HG03064 (cell line): ENCODE measurements around the gene HMGN5.

ENCODE experiments used
- ATAC-seq: cut with Tn5 transposase; IDR thresholded peaks from one replicate; pipeline ENCODE4 v1.9.1; 2021; ENCODE audit warnings: low read depth; ENCODE audit not compliant: unreplicated experiment

The HMGN5 gene, protein sequence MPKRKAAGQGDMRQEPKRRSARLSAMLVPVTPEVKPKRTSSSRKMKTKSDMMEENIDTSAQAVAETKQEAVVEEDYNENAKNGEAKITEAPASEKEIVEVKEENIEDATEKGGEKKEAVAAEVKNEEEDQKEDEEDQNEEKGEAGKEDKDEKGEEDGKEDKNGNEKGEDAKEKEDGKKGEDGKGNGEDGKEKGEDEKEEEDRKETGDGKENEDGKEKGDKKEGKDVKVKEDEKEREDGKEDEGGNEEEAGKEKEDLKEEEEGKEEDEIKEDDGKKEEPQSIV

DNA sequence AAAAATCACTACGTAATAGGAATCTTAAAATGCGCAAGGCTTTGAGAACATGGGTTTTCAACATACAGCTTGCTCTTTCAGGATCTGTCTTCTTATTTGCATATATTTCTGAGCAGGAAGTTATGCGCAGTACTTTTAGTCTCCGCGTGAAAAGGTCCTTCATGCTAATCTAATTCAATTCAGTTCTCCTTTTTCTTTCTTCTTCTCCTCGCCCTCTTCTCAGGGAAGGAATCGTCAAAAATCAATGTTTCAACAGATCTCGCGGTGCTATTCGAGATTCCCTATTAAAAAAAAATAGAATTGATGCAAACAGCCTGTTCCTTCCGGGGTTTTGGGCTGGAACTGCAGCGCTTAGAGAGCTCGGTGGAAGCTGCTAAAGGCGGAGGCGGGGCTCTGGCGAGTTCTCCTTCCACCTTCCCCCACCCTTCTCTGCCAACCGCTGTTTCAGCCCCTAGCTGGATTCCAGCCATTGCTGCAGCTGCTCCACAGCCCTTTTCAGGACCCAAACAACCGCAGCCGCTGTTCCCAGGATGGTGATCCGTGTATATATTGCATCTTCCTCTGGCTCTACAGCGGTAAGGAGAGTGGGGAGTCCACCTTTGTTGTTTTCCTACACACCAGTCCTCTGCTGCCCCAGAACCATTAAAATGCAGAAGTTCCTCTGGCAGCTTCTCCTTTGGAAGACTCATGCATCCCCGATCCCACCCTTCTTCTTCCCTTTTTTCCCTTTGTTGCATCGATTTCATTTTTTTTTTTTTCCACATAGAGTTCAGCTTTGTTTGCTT is at the start of gene HMGN5, which contains the start of gene SH3BGRL:
Gene HMGN5, minus strand, starts transcription at position 243 of the 785 bp plus-strand sequence. CDS start 80,364 bp downstream, outside the sequence.
Gene SH3BGRL, plus strand, starts transcription at position 432 of the 785 bp plus-strand sequence. Its CDS starts 99 bp downstream, at position 531.
- ATAC-seq, result peak; percentile 96

DNA sequence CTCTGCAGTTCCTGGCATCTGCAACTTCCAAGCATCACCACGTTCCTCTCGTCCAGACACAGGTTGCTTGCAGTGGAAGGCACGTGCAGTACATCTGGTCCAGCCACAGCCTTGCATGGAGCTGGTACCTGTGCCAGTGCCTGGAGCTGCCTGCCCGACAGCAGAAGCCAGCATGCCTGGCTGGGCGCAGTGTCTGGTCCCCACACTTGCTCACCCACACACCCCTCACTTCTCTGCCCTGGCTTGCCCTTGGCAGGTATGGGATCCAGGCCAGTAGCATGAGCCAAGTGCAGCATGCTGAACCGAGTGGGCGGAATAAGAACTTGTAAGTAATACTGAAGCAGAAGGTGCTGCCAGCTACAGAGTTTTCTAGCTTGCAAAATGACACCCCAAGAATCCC is 40.0 kb upstream of the HMGN5 start:
- no peak for ATAC-seq

DNA sequence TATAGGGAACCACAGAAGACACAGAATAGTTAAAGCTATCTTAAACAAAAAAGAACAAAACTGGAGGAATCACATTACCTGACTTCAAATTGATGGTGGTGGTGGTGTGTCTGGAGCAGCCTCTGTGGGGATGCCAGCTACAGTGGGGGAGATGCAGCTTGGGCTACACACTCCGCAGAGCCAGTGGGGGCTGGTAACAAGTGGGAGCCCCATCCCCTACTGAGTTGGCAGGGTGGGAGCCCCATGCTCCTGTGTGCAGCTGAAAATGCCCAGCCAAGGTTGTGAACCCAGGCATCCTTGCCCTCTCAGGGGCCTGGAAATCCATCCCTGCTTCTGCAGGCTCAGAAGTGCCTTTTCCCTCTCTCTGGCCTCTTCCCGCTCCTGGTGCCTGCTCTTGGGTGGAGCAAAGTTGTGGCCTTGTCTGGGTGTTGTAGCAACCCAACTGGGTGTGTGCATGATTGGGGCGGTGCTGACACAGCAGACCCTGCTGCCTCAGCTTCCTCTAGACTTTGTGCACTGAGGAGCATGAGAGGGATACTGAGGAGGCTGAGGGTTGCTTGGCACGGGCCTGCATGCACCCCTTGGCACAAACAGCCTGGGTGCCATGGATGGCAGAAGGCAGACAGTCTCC is 39.1 kb upstream of the HMGN5 start:
- no peak for ATAC-seq

DNA sequence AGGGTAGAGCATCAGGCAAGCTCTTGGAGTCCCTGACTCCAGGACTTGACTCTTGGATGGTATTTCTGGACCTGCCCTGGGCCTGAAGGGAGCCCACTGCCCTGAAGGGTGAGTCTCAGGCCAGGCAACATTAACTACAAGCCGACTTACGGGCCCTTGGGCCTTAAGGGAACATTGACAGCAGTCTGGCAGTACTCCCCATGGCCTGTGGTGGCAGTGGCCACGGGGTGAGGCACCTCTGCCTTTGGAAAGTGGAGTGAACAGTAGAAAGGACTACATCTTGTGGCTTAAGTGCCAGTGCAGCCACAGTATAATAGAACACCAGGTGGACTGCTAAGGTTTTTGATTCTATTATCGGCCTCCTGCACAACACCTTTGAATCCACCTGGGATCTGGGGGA is 36.5 kb upstream of the HMGN5 start:
- ATAC-seq, result no peak

DNA sequence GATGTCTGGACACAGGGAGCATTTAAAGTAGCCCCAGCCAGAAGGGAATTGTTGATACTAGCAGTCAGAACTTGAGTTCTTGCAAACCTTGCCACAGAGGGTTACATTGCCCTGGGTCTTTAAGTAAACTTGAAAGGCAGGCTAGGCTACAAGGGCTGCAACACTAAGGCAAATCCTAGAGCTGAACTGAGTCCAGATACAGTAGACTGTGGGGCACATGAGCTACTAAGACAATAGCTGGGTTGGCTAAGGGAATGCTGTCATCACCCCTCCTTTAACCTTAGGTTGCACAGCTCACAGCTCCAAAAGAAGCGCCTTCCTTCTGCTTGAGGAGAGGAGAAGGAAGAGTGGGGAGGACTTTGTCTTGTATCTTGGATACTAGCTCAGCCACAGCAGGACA is 35.8 kb upstream of the HMGN5 start:
- no peak for ATAC-seq

DNA sequence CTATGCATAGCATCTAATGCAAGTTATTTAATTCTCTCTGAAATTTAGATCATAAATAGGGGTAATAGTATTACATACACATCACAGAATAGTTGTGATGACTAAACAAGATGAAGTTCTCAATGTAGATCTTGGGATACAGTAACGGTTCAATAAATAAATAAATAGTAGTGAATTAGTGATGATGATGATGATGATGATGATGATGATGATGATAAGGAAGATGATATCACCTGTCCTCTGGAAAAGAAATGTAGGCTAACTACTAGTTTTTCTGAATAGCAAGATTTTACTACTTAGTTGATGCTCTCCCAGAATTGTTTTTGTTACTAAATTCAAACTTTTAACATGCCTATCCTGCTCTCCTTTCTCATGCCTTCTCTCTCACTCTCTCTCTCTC is 30.5 kb upstream of the HMGN5 start:
- no peak for ATAC-seq

DNA sequence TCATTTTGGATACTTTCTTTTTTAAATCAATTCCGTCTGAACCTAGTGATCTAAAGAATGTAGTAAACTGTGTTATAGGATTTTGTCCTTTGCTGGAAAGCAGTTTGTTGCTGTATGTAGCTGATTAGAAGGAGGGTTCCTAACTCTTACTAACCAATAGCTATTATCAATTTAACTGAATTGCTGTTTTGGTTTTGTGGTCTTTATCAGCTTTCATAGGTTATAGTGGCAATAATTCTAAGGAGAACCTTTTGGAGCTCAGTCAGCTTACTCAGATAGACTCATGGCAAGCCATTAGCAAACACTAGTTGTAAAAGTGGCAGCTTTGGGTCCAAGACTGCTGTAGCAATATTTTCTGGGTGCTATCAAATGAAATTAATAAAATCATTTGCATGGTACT is 29.8 kb upstream of the HMGN5 start:
- ATAC-seq, result no peak

DNA sequence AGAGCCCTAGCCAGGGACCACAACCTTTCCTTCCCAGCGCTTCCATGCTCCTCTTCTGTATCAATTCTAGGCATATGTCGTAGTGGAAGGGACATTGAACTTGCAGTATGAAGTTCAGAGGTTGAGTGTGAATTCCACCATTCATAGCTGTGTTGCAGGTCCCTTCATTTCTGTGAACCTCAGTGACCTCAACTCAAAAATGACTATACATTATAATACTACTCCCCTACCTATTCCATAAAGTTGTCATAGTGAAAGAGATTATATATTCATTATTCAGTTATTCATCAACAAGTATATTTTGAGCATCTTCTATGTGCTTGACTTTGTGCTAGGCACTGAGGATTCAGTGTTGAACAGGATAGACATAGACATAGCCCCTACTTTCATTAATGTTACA is 28.2 kb upstream of the HMGN5 start:
- ATAC-seq, result no peak

DNA sequence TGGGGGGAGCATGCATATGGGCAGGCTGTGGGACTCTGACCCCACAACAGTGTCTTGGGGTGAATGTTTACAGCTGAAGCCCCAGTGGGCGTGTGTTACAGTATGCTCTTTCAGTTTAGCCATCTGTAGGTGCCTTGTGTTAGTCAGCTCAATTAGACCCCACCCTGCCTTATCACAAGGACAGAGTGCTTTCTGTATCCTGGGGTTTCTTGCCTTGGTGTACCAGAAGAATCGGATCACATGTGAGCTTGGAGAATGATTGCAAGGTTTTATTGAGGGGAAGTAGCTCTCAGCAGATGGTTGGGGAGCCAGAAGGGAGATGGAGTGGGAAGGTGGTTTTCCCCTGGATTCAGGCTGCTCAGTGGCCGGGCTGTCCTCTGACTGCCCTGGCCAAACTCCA is 27.5 kb upstream of the HMGN5 start:
- ATAC-seq, result no peak

DNA sequence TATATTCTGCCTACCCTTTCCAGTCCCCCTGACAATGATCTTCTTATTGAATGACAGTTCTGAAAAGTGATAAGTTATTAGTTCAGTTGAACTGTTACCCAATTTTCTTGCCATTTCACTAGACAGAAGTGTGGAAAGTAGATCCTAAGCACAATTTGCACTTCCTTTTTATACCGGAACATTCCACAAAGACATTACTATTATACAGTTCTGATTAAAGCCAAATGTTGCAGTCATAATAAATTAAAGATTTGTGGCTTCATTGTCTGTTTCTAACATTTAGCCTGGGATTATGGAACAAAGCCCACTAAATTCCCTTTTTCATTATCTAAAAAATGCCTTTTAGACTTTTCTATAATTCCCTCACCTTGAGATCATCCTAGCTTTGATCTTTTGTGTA is 14.0 kb upstream of the HMGN5 start:
- no peak for ATAC-seq

DNA sequence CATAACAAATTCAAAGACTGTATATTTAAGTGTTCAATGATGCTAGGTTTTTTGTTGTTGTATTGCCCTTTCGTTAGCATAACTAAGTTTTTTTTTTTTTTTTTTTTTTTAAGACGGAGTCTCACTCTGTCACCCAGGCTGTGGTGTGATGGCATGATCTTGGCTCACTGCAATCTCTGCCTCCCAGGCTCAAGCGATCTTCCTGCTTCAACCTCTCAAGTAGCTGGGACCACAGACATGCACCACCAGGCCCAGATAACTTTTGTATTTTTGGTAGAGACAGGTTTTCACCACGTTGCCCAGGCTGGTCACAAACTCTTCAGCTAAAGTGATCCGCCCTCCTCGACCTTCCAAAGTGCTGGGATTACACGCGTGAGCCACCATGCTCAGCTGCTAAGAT is 7.2 kb upstream of the HMGN5 start:
- no peak for ATAC-seq

DNA sequence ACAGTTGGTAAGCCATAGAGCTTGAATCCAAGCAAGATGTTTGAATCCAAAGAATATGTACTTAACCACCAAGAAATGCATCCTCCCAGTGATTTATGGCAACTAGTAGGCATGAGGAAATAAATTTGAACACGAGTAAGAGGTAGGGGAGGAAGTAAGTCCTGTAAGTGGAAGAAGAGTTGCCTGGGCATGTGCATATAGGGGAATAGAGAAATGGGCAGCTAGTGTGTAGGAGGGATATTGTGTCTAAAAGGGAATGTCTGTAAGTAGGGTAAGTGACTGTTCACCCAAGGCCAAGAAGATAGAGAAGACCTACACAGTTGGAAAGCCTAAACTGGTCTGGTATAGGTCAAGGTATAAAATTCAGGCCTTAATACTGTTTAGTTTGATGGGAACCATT is 4.8 kb upstream of the HMGN5 start:
- ATAC-seq, result no peak

DNA sequence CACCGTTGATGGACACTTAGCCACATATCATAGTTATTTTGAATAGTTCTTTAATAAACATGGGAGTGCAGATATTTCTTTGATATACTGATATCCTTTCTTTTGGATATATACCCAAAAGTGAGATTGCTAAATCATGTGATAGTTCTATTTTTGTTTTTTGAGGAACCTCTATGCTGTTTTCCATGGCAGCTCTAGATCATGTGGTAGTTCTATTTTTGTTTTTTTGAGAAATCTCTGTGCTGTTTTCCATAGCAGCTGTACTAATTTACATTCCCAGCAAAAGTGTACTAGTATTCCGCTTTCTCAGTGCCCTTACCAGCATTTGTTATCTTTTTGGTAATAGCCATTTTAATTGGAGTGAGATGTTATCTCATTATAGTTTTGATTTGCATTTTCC is 3.8 kb upstream of the HMGN5 start:
- ATAC-seq, result no peak

DNA sequence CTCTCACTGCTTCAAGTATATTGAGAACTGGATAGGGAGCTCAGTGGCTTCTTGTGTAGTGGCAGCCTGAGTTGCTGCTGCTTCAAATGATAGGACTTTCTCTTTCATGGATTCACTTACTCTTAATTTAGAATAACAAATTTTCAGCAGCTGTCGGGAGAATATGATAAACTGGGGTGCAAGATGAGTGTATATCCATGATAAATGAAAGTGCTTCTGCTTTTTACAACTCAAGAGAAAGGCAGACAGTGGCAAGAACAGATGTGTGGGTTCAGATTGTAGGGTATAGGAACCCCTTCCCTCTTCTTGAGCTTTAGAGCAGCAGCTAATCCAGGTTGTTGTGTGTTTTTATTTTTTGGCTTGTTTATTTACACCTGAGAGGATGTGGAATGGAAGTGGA is 1.2 kb upstream of the HMGN5 start:
- no peak for ATAC-seq

DNA sequence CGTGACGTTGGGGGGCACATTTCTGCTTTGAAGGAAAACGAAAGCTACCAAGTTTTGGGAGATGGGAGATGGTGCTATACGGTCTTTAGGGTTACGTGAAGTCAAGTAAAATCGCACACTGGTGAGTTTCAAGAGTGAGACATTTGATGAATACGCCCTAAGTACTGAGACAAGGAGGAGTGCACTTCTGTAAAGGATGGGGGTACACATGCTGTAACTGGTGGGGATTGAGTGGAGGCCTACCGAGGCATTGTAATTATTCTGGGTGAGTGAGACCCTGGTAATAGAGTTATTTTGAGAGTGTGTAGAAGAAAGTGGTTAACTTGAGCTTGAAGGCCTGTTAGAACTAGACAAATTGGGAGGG is 725 bp upstream of the HMGN5 start:
- ATAC-seq, result no peak

DNA sequence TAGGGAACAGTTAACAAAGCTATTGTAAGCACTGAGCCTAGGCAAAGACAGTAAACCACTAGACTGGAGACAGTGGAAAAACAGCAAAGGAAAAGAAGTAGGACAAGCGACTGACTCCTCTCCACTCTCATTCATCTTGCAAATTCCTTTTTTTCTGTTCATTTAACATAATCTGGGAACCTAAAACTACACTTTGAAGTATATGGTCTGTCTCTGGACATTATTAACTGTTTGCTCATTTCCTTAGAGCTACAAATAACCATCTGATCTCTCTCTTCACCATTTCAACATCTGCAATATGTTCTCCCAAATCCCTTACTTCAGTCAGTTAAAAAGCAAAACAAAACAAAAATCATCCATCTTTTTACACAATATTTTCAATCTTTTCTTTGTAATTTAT is 642 bp downstream of the HMGN5 start:
- no peak for ATAC-seq

DNA sequence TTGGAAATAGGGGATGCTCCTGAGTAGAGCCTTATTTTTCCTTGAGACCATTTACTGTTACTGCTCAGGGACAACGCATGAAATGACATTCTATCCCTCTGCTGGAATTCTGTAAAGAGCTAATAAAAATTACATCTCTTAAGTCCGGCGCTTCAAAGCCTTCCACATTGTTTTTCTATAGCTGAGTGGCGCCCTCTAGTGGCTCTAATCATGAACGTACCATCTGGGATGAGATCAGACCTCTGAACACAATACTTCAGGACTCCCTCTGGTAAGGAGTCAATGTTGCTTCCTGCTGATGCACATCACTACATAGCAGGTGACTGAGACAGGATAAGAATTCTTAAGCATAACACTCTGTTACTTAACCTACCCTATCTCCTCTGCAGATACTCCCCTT is 6.0 kb downstream of the HMGN5 start:
- ATAC-seq, result peak; percentile 92

DNA sequence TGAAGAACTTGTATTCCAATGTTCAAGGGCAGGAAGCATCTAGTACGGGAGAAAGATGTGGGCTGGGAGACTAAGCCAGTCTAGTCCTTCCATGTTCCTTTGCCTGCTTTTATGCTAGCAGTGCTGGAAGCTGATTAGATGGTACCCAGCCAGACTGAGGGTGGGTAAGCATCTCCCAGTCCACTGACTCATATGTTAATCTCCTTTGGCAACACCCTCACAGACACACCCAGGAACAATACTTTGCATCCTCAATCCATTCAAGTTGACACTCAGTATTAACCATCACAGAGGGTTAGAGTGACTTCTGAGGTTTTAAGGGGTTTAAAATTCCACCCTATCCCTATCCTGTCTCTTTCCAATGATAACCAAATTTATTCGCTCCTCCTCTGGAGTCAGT is 6.5 kb downstream of the HMGN5 start:
- no peak for ATAC-seq

DNA sequence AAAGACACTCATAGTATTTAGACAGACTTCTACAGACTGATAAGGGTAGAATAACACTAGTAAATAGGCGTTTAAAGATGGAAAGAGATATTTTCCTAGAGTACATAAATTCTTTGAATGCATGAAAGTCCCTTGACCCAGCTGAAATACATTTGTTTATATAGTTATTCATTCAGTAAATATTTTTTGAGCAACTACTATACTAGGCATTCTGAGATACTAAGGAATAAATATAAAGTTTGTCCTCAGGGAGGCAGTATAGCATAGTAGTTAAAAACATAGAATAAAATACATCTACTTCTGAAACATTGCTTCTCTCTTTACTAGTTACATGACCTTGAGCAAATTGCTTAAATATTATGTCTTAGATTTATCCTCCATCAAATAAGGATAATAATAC is 27.4 kb downstream of the HMGN5 start:
- no peak for ATAC-seq

DNA sequence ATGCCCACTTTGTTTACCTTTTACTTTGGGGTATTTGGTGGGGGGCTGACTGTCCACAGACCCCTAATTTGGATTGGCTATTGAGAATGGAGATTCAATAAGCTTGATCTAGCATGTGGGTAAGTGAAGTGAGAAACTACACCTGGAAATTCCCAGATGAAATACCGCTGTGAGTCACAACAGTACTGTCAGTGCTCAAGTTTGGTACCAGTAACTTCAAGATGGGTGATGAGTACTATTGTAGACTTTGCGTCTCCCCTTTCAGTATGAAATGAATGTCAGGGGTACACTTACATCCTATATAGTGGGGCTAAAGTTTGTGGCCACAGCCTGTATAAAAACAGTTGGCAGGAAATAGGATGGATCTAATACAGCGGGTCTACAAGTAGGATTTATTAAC is 33.3 kb downstream of the HMGN5 start:
- no peak for ATAC-seq

DNA sequence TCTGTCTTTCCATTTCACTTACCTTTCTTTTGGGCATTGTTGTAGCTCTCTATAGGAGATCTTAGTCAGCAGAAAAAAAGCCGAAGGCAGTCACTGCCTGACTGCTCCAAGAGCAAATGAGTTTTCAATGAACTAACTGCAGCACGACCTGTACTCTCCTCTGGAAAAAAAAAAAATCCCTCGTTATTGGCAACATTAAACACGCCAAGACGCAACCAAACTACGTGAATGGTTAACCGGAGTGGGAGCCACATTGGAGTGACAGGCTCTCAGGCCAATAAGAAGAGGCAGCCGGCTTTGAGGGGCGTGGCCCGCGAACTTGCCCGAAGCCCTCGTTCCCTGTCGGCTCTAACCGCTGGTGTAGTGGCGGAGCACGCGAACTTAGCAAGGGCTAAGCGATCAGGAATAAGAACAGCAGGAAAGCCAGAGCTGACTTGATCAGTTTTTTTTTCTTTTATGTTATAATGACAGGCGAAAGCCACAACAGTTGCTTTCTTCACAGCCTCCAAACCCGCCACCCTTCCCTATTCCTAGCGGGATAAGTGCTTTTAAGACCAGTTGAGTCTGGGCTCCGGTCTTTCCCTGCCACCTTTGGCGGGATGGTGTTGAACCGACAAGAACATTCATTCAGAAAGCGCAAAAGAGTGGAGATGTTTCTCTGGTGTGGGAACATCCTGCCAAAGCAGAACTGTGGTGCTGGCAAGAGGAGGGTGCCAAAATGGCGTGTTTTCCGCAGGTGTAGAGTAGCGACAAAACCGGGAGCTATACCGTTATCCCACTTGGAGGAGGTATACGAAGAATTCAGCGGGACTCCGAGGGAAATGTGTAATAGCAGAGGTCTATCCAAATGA is 80.0 kb downstream of the HMGN5 start:
- ATAC-seq, result peak; percentile 89
